ENCODE data around the gene EDC4. TPM values are rescaled to one million over a fixed set of nuclear protein-coding genes. Genes with fewer than 3 reads are reported as not detected.

The EDC4 gene
- total RNA-seq, 2 experiments from 2014 or later = 134 to 145 TPM

DNA sequence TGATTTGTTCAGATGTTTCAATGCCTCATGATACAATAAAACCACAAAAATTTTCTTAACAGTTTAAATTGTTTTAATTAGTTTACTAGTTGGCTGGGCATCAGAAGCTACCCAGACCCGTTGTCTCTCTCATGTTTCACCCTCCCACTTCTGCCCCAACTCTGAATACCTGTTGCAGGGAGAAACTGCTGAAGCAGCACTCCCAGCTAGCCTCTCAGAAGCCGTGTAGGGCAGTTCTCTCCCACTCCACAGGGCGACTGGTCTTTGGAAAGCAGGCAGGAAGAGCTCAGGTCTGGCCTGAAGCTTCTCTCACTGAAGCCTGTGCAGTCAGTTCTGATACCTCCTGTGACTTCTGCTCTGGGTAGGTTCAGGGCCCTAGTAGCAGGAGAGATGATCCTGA is 1.6 kb upstream of the EDC4 start:
- ATAC-seq (ENCODE audit: poor library complexity) (no peak), DNase-seq (no peak)
- peaks cover 54% of the 10 kb centered on the region for H3K36me3 Mint-ChIP-seq (ENCODE audit: low read depth)

DNA sequence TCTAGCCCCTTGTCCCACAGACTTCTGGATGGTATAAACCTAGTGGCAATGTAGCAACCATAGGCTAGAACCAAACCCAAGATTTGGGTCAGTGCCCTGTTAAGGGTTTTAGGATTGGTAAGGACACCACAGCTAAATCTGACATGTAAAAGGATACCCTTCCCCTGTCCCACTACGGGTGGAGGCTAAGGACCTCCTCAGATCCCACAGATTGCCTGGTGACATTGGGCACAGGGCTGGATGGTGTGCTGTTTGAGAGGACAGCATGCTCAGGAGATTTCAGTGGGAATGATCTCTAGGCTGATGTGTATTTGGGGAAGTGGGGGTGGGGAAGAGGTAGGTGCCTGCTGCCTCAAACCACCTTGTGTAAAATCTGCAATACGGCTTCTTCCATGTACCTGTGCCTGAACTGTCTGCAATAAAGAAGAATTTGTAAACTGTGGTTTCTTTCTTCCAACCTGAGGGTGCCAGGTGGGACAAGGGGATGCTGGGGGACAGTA is 671 bp upstream of the EDC4 start:
- TF ChIP-seq CTCF (IDR thresholded peaks at IDR 0.05) = no peak
- Histone ChIP-seq H3K27ac (ENCODE audit: low read depth in 1 of 2, low read length in 2 of 2) (peak overlapping the region; percentile 82 to 93), H3K9me3 (ENCODE audit: control insufficient read depth in 1 of 2, insufficient read depth in 1 of 2, low read length in 2 of 2) (no peaks in the 10 kb centered on the region), H3K36me3 (ENCODE audit: insufficient read depth, low read length) (peaks cover 45% of the 10 kb centered on the region), H3K27me3 (ENCODE audit: control insufficient read depth in 1 of 2, insufficient read depth in 2 of 2, low read length in 2 of 2) (no peaks in the 10 kb centered on the region), H3K4me1 (ENCODE audit: insufficient read depth, low read length) (peaks cover 44% of the 10 kb centered on the region), H3K4me3 (ENCODE audit: low read length) (peak overlapping the region; percentile 99)
- peaks cover 35% of the 10 kb centered on the region for H3K4me1 Mint-ChIP-seq (ENCODE audit: low read depth)
- peaks cover 57% of the 10 kb centered on the region for H3K36me3 Mint-ChIP-seq (ENCODE audit: low read depth)
- ATAC-seq (ENCODE audit: poor library complexity) = no peak
- no peaks in the 10 kb centered on the region for H3K9me3 Mint-ChIP-seq
- CTCF ChIA-PET = interaction anchor here (1.2 kb wide), 1 partner anchor 56 kb away, joined by 8 read pairs; no protein-coding TSS in a partner anchor
- no peaks in the 10 kb centered on the region for H3K27me3 Mint-ChIP-seq
- peak overlapping the region; percentile 89 for H3K27ac Mint-ChIP-seq
- intact Hi-C loops (cut with DNase I, micrococcal nuclease) = loop anchor here in 1 of 2 experiments (1.0 to 5.0 kb wide), 3 partner anchors 21 to 40 kb away; partner anchors contain the start of genes CENPT and PSKH1
- POLR2A ChIA-PET = interaction anchor here (1.0 to 1.5 kb wide), 5 partner anchors 20 to 66 kb away, joined by 3 to 8 read pairs (median 4); partner anchors contain the start of genes NUTF2, PSKH1, RANBP10 and TSNAXIP1
- H3K4me3 Mint-ChIP-seq = peak overlapping the region; percentile 96
- DNase-seq = peak in 1 of 14 experiments; percentile 23

More for the DNA sequence above, 1.6 kb upstream of the EDC4 start:
- peaks cover 41% of the 10 kb centered on the region for H3K4me1 ChIP-seq (ENCODE audit: insufficient read depth, low read length)
- intact Hi-C loops (cut with DNase I, micrococcal nuclease) = loop anchor here in 1 of 2 experiments (5.0 kb wide), 1 partner anchor 39 kb away; no protein-coding TSS in a partner anchor
- H3K9me3 ChIP-seq (ENCODE audit: control insufficient read depth in 1 of 2, insufficient read depth in 1 of 2, low read length in 2 of 2) = no peaks in the 10 kb centered on the region
- H3K4me3 ChIP-seq (ENCODE audit: low read length) = no peak overlapping the region
- no peaks in the 10 kb centered on the region for H3K27me3 Mint-ChIP-seq
- CTCF ChIA-PET = interaction anchor here (0.7 to 1.2 kb wide), 2 partner anchors 22 to 55 kb away, joined by 3 to 8 read pairs; no protein-coding TSS in a partner anchor
- peak overlapping the region; percentile 89 for H3K27ac Mint-ChIP-seq
- H3K27me3 ChIP-seq (ENCODE audit: control insufficient read depth in 1 of 2, insufficient read depth in 2 of 2, low read length in 2 of 2) = no peaks in the 10 kb centered on the region
- POLR2A ChIA-PET = interaction anchor here (1.0 to 1.5 kb wide), 4 partner anchors 21 to 65 kb away, joined by 3 to 4 read pairs (median 4); partner anchors contain the start of genes PSKH1, RANBP10 and TSNAXIP1
- H3K4me1 Mint-ChIP-seq (ENCODE audit: low read depth) = peaks cover 35% of the 10 kb centered on the region
- no peak for TF ChIP-seq CTCF (IDR thresholded peaks at IDR 0.05)
- peak overlapping the region; percentile 96 for H3K4me3 Mint-ChIP-seq
- H3K9me3 Mint-ChIP-seq = no peaks in the 10 kb centered on the region
- peaks cover 40% of the 10 kb centered on the region for H3K36me3 ChIP-seq (ENCODE audit: insufficient read depth, low read length)
- no peak overlapping the region for H3K27ac ChIP-seq (ENCODE audit: low read depth in 1 of 2, low read length in 2 of 2)

- H3K4me1 Mint-ChIP-seq (ENCODE audit: low read depth) = peaks cover 35% of the 10 kb centered on the region
- POLR2A ChIA-PET = interaction anchor here (0.5 to 1.7 kb wide), 15 partner anchors 8 to 860 kb away, joined by 3 to 10 read pairs (median 4); partner anchors contain the start of genes CTCF, GFOD2, NFATC3 and NUTF2
- no peaks in the 10 kb centered on the region for H3K9me3 ChIP-seq (ENCODE audit: control insufficient read depth in 1 of 2, insufficient read depth in 1 of 2, low read length in 2 of 2)
Measured at GRCh38 chr16:67873435-67874370, 851 bp downstream of the EDC4 start.

More at GRCh38 chr16:67873435-67874370, 851 bp downstream of the EDC4 start:
- no peak for TF ChIP-seq CTCF (IDR thresholded peaks at IDR 0.05)
- Mint-ChIP-seq H3K36me3 (ENCODE audit: low read depth) (peaks cover 68% of the 10 kb centered on the region), H3K27me3 (no peaks in the 10 kb centered on the region), H3K4me3 (peak overlapping the region; percentile 96), H3K27ac (peak overlapping the region; percentile 89), H3K9me3 (no peaks in the 10 kb centered on the region)
- no peak for ATAC-seq (ENCODE audit: poor library complexity)
- CTCF ChIA-PET = interaction anchor here (0.5 to 2.5 kb wide), 6 partner anchors 10 to 454 kb away, joined by 3 to 13 read pairs (median 4); partner anchors contain the start of gene NUTF2
- Histone ChIP-seq H3K27me3 (ENCODE audit: control insufficient read depth in 1 of 2, insufficient read depth in 2 of 2, low read length in 2 of 2) (no peaks in the 10 kb centered on the region), H3K4me1 (ENCODE audit: insufficient read depth, low read length) (peaks cover 44% of the 10 kb centered on the region), H3K27ac (ENCODE audit: low read depth in 1 of 2, low read length in 2 of 2) (peak overlapping the region; percentile 82 to 93), H3K36me3 (ENCODE audit: insufficient read depth, low read length) (peaks cover 49% of the 10 kb centered on the region), H3K4me3 (ENCODE audit: low read length) (peak overlapping the region; percentile 99)
- intact Hi-C loops (cut with DNase I, micrococcal nuclease) = loop anchor here in 1 of 2 experiments (2.0 to 5.0 kb wide), 2 partner anchors 19 to 41 kb away; partner anchors contain the start of gene PSKH1
- DNase-seq = peak in 1 of 14 experiments; percentile 8
